AG04450 (cell line): ENCODE measurements around the gene ZBTB25. TPM values are rescaled to one million over a fixed set of nuclear protein-coding genes. Genes with fewer than 3 reads are reported as not detected.
A peak's percentile ranks its signal among the peaks of the same experiment; 100 is the strongest.

Experiments
- CTCF ChIA-PET: fragments of 300-600, 350-600 bp; formaldehyde crosslinking; extraction: SDS; loops from one replicate; lab custom pipeline; 2022; ENCODE audit warnings: antibody characterized with exemption, inconsistent platforms; lab: Charles Lee
- POLR2A ChIA-PET: fragments of 350-600 bp; formaldehyde crosslinking; extraction: SDS; loops from one replicate; lab custom pipeline; 2021; ENCODE audit warnings: antibody characterized with exemption, inconsistent platforms; lab: Yijun Ruan, JAX
- DNase-seq: peaks from one replicate; pipeline ENCODE4 v3.0.0-alpha.2; 2011; ENCODE audit warnings: low read depth, low spot score
- H3K27ac ChIP-seq: one replicate; pipeline ENCODE4 v1.5.1; 2012; ENCODE audit warnings: low read depth, low read length, control low read depth
- H3K27me3 ChIP-seq: one replicate; pipeline ENCODE4 v1.6.0; 2012; ENCODE audit warnings: low read length; ENCODE audit not compliant: control insufficient read depth, insufficient read depth
- H3K4me3 ChIP-seq: 2 replicates; pipeline ENCODE4 v1.5.1; 2011; ENCODE audit warnings: mild to moderate bottlenecking, low read depth, low read length, control low read depth
- H3K9me3 ChIP-seq: 2 replicates; pipeline ENCODE4 v1.5.1; 2012; ENCODE audit warnings: low read length; ENCODE audit not compliant: control insufficient read depth, insufficient read depth
- polyA plus RNA-seq: library from polyadenylated mRNA; depleted of rRNA; stranded (reverse); fragments of >200 nt; gene quantifications from 2 replicates; pipeline ENCODE4 v1.2.3, GENCODE V29; 2011
- TF ChIP-seq, protein P1 (sequence below): IDR thresholded peaks from 2 replicates; pipeline ENCODE4 v1.5.1; 2011; ENCODE audit warnings: low read depth, low read length, control low read depth, inconsistent platforms

ZBTB25 gene
- polyA plus RNA-seq, 1 experiment, result 7.3 TPM

DNA sequence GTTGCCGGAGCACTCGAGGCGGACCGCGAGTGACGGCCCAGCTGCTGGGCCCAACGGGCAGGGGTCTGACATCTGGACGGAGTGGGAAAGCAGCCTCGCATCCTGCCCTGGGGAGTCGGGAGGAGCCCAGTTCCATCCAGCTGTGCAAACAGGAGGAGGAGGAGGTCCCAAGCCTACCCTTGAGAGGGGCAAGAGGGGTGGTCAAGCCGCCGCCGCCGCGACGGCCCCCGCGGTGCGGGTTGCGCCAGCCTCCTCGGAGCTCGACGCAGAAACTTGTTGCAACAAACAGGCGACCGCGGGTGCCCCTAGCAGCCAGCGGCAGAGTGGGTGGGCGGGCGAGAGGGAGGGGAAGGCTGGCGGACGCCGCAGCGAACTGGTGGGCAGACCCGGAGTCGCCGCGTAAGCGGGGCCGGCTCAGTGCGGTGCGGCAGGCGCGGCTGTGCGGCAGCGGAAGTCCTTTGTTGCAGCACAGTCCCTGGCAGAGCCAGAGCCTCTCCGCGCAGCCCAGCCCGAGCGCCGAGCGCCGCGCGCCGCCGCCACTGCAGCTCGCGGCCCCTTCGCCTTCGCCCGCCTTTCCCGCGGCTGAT is 765 bp upstream of the ZBTB25 start, which contains the start of gene ZBTB1:
ZBTB1 (plus strand) TSS at position 461 of the 587 bp plus-strand sequence. CDS start 16,735 bp downstream, outside the sequence.
- Histone ChIP-seq H3K27me3 (no peaks in the 10 kb centered on the region), H3K27ac (peak within 1 kb of the TSS; percentile 99), H3K4me3 (peak within 1 kb of the TSS; percentile 82), H3K9me3 (peaks cover 3% of the 10 kb centered on the region; the same call in 1 of the 2 replicates)
- POLR2A ChIA-PET, result interaction anchor here (0.6 to 2.8 kb wide), 23 partner anchors 14 to 809 kb away, joined by 3 to 10 read pairs (median 4); partner anchors contain the start of genes HSPA2 and MTHFD1
- TF ChIP-seq, protein P1, sequence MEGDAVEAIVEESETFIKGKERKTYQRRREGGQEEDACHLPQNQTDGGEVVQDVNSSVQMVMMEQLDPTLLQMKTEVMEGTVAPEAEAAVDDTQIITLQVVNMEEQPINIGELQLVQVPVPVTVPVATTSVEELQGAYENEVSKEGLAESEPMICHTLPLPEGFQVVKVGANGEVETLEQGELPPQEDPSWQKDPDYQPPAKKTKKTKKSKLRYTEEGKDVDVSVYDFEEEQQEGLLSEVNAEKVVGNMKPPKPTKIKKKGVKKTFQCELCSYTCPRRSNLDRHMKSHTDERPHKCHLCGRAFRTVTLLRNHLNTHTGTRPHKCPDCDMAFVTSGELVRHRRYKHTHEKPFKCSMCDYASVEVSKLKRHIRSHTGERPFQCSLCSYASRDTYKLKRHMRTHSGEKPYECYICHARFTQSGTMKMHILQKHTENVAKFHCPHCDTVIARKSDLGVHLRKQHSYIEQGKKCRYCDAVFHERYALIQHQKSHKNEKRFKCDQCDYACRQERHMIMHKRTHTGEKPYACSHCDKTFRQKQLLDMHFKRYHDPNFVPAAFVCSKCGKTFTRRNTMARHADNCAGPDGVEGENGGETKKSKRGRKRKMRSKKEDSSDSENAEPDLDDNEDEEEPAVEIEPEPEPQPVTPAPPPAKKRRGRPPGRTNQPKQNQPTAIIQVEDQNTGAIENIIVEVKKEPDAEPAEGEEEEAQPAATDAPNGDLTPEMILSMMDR, result no peak
- DNase-seq, result peak; percentile 45
- CTCF ChIA-PET, result interaction anchor here (0.6 kb wide), 1 partner anchor 157 kb away, joined by 3 read pairs; no protein-coding TSS in a partner anchor

DNA sequence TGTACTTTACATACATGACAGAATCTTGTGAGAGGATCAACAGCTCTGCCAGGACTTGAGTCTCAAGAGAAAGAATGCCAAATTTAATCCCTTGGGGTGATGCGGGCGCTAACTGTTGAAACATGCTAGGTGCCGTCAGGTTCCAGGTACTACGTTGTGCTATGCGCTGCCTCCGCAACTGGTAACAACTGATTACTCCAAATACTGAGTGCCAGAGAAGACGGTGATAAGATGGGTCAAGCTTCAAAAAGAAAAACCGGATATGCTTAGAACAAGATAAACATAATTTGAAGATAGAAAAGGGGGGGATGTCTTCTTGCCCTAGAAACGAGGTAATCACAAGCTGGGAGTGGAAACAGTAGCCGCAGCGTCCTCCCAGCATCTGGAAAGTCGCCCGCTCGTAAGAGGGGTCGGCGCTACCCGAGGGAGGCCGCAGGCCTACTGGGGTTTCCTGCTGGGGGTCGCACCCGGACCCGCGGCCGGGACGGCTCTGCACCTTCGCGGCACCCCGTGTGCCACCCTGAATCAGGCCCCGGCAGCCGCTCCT is 678 bp downstream of the ZBTB25 start:
- Histone ChIP-seq H3K27me3 (no peaks in the 10 kb centered on the region), H3K4me3 (peak overlapping the region; percentile 82), H3K27ac (peak overlapping the region; percentile 93), H3K9me3 (peaks cover 3% of the 10 kb centered on the region; the same call in 1 of the 2 replicates)
- TF ChIP-seq, protein P1, result no peak
- no peak for DNase-seq
- ChIA-PET POLR2A (interaction anchor here (0.7 to 1.1 kb wide), 2 partner anchors 18 to 127 kb away, joined by 3 to 4 read pairs; no protein-coding TSS in a partner anchor), CTCF (interaction anchor here (0.6 to 1.0 kb wide), 2 partner anchors 134 to 365 kb away, joined by 3 read pairs; no protein-coding TSS in a partner anchor)

DNA sequence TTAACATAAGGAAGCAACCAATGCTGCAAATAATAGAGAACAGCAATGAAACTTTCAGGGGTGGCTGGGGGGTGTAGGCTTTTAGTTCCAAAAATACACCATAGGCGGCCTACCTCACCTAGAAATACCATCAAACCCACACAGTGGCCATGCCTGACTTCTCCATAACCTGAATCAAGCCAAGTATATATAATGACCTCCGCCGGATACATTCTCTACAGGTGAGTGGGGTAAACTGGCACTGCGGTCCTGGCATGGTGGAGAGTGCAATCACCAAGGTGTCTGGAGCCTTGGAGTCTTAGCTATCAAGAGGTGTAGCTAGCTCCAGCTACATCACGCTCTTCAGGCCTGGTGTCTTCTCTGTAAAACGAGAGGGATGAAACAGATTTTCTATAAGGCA is 1.2 kb downstream of the ZBTB25 start:
- peak overlapping the region; percentile 82 for H3K4me3 ChIP-seq
- peak overlapping the region; percentile 93 for H3K27ac ChIP-seq
- TF ChIP-seq, protein P1, result no peak
- POLR2A ChIA-PET, result interaction anchor here (1.1 kb wide), 1 partner anchor 127 kb away, joined by 3 read pairs; no protein-coding TSS in a partner anchor
- CTCF ChIA-PET, result interaction anchor here (0.6 to 1.0 kb wide), 2 partner anchors 135 to 366 kb away, joined by 3 read pairs; no protein-coding TSS in a partner anchor
- no peaks in the 10 kb centered on the region for H3K27me3 ChIP-seq
- DNase-seq, result no peak
- peaks cover 3% of the 10 kb centered on the region; the same call in 1 of the 2 replicates for H3K9me3 ChIP-seq

DNA sequence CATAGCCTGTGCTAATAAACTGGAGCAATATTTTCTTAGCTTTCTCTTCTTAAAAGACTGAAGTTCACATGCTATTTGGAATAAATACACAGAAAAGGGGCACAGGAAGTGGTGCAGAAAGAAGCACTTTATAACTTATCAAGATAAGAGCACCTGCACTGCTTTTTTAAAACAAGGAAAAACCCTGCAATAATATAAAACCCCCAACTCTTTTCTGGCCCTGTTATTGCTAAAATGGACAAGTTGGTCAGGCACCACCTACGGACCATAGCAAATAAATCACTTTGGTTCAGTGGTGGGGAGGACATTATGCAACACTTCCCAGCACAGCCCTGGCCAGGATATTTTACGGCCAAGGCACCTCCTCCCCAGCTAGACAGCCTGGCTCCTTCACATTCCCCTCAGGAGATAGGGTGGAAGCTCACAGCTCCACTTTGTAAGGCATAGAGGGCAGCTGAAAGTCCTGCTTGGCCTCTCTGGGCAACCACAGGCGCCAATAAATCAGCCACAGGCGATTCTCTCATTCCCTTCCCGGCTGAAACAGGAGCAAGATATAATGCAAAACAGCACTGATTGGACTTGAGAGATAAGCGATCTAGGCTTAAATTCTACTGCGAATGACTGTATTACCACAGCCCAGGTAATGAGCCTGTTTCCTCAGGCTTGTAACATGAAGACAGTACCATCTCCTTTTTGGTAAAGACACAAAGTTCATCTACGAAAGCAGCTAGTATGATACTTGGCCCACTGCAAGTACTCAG is 2.0 kb downstream of the ZBTB25 start:
- TF ChIP-seq, protein P1, result no peak
- CTCF ChIA-PET, result interaction anchor here (0.7 to 1.3 kb wide), 4 partner anchors 11 to 158 kb away, joined by 3 to 4 read pairs (median 3); no protein-coding TSS in a partner anchor
- no peak for DNase-seq
- Histone ChIP-seq H3K27me3 (no peaks in the 10 kb centered on the region), H3K4me3 (peak overlapping the region; percentile 25), H3K27ac (no peak overlapping the region), H3K9me3 (peaks cover 3% of the 10 kb centered on the region; the same call in 1 of the 2 replicates)
- POLR2A ChIA-PET, result interaction anchor here (0.5 to 0.6 kb wide), 2 partner anchors 146 to 184 kb away, joined by 3 to 7 read pairs; no protein-coding TSS in a partner anchor
